ENCODE measurements around the gene METTL14. TPM values are rescaled to one million over a fixed set of nuclear protein-coding genes. Genes with fewer than 3 reads are reported as not detected.

Gene METTL14
- total and polyA plus RNA-seq, 3 donors from 2014 or later = 49.2 to 74.3 (median 54.8) TPM

DNA sequence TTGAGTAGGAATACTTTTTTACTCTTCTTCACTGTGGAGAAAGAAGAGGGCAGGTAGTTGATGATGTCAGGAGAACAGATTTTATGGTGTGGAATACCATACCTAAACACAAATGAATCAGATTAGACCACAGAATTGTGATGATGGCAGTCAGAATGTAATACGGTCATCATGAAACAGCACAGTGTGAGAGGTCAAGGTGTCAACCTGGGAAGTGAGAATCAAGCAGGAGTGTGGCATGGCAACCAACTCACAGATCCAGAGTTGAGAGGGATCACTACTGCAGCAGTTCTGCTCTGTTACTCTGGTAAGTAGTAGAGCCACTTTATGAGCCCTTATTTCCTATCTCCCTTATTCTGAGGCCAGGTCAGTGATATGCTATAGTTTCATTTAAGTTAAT is 27.7 kb downstream of the METTL14 start:
- no peaks in the 10 kb centered on the region for H3K9me3 ChIP-seq
- no peaks in the 10 kb centered on the region for H3K27me3 ChIP-seq
- no peak for DNase-seq
- intact Hi-C loops (cut with DNase I; ENCODE audit: low total_unique reads) = no loop called here
- no peaks in the 10 kb centered on the region for H3K4me1 ChIP-seq
- 80 to 95% methylated on average over 1 of the region's 1 CpG for WGBS, 2 donors
- H3K27ac ChIP-seq = no peak overlapping the region
- TF ChIP-seq POLR2A (IDR thresholded peaks at IDR 0.05) = no peak
- TF ChIP-seq, protein P1, sequence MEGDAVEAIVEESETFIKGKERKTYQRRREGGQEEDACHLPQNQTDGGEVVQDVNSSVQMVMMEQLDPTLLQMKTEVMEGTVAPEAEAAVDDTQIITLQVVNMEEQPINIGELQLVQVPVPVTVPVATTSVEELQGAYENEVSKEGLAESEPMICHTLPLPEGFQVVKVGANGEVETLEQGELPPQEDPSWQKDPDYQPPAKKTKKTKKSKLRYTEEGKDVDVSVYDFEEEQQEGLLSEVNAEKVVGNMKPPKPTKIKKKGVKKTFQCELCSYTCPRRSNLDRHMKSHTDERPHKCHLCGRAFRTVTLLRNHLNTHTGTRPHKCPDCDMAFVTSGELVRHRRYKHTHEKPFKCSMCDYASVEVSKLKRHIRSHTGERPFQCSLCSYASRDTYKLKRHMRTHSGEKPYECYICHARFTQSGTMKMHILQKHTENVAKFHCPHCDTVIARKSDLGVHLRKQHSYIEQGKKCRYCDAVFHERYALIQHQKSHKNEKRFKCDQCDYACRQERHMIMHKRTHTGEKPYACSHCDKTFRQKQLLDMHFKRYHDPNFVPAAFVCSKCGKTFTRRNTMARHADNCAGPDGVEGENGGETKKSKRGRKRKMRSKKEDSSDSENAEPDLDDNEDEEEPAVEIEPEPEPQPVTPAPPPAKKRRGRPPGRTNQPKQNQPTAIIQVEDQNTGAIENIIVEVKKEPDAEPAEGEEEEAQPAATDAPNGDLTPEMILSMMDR (IDR thresholded peaks at IDR 0.05) = no peak
- H3K36me3 ChIP-seq (ENCODE audit: low read depth, missing control alignments) = no peaks in the 10 kb centered on the region
- no peak overlapping the region for H3K4me3 ChIP-seq

DNA sequence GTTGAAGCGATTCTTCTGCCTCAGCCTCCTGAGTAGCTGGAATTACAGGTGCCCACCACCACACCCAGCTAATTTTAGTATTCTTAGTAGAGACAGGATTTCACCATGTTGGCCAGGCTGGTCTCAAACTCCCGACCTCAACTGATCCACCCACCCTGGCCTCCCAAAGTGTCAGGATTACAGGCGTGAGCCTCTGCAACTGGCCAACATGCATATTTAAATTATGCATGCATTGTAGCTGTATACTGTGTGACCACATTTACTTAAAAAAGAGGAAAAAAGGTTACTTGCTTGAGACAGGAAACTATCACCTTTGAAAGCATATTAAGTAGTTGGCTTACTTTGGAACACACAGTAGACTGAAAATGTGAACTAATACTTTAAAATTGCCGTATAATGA is 29.5 kb downstream of the METTL14 start:
- no peaks in the 10 kb centered on the region for H3K9me3 ChIP-seq
- H3K27me3 ChIP-seq = no peaks in the 10 kb centered on the region
- WGBS, 2 donors = 94 to 97% methylated on average over 4 of the region's 4 CpGs
- intact Hi-C loops (cut with DNase I; ENCODE audit: low total_unique reads) = no loop called here
- no peak for DNase-seq
- no peaks in the 10 kb centered on the region for H3K4me1 ChIP-seq
- TF ChIP-seq, protein P1 (IDR thresholded peaks at IDR 0.05) = no peak
- TF ChIP-seq POLR2A (IDR thresholded peaks at IDR 0.05) = no peak
- H3K36me3 ChIP-seq (ENCODE audit: low read depth, missing control alignments) = no peaks in the 10 kb centered on the region
- H3K4me3 ChIP-seq = no peak overlapping the region
- H3K27ac ChIP-seq = no peak overlapping the region

DNA sequence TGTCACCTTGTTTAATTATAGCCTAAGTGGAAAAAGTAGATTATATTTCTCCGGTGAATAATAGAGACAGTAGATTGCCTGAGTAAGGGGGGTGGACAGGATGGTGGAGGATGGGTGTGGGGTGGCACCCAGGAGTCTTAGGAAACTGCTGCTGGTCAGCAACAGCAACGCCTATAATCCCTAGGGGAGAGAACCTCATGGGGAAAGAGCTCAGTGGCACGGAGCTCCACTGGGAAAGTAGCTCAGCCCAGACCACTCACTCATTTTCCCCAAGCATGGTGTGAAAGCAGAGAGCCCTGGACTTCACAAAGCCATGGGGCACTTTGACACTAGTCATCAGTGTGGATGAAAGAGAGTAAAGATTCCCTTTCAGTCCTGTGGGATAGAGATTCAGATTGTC is 31.1 kb downstream of the METTL14 start:
- no peak overlapping the region for H3K4me3 ChIP-seq
- H3K27ac ChIP-seq = no peak overlapping the region
- no peaks in the 10 kb centered on the region for H3K27me3 ChIP-seq
- no peaks in the 10 kb centered on the region for H3K4me1 ChIP-seq
- H3K9me3 ChIP-seq = no peaks in the 10 kb centered on the region
- DNase-seq = no peak
- intact Hi-C loops (cut with DNase I; ENCODE audit: low total_unique reads) = no loop called here
- TF ChIP-seq, protein P1 (IDR thresholded peaks at IDR 0.05) = no peak
- TF ChIP-seq POLR2A (IDR thresholded peaks at IDR 0.05) = no peak
- H3K36me3 ChIP-seq (ENCODE audit: low read depth, missing control alignments) = no peaks in the 10 kb centered on the region
- 61% methylated on average over 3 of the region's 3 CpGs for WGBS, 2 donors

DNA sequence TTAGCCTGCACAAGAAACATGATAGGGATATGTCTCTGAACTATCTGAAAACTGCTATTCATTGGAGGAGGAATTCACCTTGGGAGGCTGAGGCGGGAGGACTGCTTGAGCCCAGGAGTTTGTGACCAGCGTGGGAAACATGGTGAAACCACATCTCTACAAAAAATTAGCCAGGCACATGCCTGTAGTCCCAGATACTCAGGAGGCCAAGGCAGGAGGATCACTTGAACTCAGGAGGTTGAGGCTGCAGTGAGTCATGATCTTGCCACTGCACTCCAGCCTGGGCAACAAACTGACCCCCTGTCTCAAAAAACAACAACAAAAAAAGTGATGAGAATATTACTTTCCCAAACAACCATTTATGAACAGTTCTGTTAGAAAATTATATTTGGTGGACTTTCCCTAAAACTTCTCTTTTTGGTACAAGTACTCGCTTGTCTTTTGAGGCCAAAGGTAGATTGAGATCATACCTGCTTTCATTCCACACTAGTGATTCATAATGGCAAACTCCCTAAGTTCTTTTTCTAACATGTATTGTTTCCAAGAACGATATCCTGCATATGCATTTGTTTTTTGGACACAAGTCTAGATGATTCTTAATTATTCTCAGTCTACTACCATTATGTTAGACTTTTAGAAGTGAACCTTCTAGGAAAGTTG is 33.4 kb downstream of the METTL14 start:
- H3K9me3 ChIP-seq = no peaks in the 10 kb centered on the region
- TF ChIP-seq, protein P1 (IDR thresholded peaks at IDR 0.05) = no peak
- no peak for TF ChIP-seq POLR2A (IDR thresholded peaks at IDR 0.05)
- no peaks in the 10 kb centered on the region for H3K4me1 ChIP-seq
- no peaks in the 10 kb centered on the region for H3K27me3 ChIP-seq
- no peak for DNase-seq
- H3K4me3 ChIP-seq = no peak overlapping the region
- WGBS, 2 donors = 86 to 89% methylated on average over 4 of the region's 4 CpGs
- no peaks in the 10 kb centered on the region for H3K36me3 ChIP-seq (ENCODE audit: low read depth, missing control alignments)
- intact Hi-C loops (cut with DNase I; ENCODE audit: low total_unique reads) = no loop called here
- H3K27ac ChIP-seq = no peak overlapping the region

DNA sequence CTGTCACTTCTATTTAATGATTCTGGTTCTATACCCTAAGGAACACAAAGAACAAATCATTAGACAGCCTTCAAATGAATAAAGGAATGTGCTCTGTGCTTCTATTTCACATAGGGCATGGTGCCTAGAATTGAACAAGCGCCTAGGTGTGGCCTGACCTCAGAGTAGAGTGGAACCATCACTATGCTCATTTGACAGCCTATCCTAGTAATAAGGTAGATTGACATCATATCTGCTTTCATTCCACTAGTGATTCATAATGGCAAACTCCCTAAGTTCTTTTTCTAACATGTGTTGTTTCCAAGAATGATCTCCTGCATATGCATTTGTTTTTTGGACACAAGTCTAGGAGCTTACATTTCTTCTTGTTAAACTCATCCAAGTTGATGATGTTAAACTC is 36.6 kb downstream of the METTL14 start:
- 100% methylated on average over 1 of the region's 1 CpG for whole genome bisulfite sequencing, 2 donors
- no peak for TF ChIP-seq POLR2A (IDR thresholded peaks at IDR 0.05)
- TF ChIP-seq, protein P1 (IDR thresholded peaks at IDR 0.05) = no peak
- intact Hi-C loops (cut with DNase I; ENCODE audit: low total_unique reads) = no loop called here
- H3K27ac ChIP-seq = no peak overlapping the region
- H3K4me3 ChIP-seq = no peak overlapping the region
- no peaks in the 10 kb centered on the region for H3K9me3 ChIP-seq
- no peaks in the 10 kb centered on the region for H3K36me3 ChIP-seq (ENCODE audit: low read depth, missing control alignments)
- no peaks in the 10 kb centered on the region for H3K4me1 ChIP-seq
- H3K27me3 ChIP-seq = no peaks in the 10 kb centered on the region
- no peak for DNase-seq
